ENCODE measurements around the gene FBN2.
"Not testable (repeated sequence)": the region's sequence is repeated elsewhere in the genome, so short reads cannot be mapped to it uniquely, and the experiment has no call there.

FBN2 gene

DNA sequence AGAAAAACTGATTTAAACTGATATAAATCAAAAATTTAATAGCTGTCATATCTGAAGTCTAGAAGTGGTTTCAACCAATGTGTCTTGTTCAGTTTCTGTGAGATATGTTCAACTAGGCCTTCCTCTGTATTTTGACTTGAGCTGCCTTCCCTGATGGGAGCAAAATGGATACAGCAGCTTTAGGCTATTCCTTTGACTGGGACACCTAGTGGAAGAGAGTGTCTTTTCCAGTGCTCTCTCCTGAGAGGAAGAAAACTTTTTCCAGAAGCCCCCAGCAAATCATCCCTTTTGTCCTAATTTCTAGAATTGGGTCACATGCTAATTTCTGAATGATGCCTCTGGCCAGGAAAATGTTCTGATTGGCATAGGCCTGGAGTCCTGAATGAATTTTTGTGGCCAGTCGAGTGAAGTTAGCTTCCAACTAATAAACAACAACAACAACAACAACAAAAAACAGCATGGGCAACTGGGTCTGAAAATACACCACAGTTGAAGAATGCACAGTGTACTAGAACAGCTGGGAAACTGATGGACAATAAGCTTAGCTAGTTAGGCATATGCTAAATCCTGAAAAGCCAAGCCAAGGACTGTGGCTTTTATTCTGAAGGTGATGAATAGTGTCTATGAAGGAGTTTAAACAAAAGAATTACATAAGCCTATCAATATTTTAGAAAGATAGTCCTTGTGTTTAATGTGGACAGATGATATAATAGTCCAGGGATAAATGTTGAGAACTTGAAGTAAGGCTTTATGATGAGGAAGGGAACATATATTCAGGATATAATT lies 125.7 kb downstream of the FBN2 start:
- DNase-seq, result no peak

DNA sequence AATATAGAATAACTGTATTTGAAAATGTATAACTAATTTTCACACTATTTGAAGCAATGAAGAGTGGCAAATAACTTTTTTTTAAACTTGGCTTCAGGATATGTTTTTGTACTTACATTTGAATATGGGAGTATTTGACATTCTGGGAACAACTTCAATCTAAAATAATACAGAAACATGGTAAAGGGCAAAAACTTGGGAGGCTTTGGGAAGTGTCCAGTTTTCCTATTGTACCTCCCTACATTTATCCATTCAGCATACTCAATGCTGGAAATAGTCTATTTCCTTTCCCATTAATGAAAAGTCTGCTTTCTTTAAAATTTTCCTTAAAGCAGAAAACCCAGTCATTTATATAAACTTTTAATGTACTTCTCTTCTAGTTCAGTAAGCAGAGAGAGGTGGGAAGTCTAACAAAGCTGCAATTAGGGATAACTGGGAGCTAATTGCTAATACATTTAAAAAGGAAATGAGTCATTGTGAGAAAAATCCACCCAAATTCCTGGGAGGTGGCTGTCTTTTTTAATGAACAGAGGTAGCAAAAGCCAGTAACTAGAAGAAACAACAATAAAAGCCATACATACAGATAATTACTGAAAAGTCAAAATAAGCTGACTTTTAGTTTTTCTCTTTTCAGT lies 128.8 kb downstream of the FBN2 start:
- no peak for DNase-seq

DNA sequence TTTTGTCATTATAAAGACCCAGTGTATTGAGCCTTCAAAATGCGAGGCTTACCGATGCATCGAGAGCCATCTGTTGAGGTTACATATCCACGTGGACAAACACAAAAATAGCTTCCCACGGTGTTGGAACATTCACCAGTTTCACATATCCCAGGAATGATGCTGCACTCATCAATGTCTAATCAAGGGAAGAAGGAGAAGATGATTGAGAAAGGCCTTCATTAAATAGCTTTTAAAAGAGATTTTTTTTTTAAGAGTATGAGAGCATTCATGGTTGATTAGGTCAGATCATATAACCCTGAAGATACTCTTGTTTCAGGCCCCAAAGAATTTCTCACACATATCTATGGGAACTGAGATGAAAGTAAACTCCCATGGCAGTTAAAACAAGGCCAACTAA lies 129.4 kb downstream of the FBN2 start:
- DNase-seq, result no peak

DNA sequence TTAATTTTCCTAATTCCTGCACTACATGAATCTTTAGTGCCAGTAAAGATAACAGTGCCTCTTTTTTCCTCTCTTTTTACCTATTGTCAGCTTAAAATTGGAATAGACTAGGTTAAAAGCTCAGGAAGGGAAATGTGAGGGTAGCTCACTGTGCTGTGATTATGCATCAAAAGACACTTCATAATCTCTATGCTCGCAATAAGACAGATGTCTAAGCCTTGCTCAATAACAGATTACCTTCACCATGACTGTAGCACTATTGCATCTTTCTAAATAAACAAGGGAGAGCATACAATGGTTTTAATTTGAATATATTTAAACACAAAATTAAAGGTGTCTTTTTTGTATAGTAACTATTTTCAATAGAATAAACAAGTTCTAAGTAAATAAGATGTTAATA lies 130.1 kb downstream of the FBN2 start:
- no peak for DNase-seq

- no peak for DNase-seq
These were observed 131.2 kb downstream of the FBN2 start for GRCh38 chr5:128406803-128407202.

DNA sequence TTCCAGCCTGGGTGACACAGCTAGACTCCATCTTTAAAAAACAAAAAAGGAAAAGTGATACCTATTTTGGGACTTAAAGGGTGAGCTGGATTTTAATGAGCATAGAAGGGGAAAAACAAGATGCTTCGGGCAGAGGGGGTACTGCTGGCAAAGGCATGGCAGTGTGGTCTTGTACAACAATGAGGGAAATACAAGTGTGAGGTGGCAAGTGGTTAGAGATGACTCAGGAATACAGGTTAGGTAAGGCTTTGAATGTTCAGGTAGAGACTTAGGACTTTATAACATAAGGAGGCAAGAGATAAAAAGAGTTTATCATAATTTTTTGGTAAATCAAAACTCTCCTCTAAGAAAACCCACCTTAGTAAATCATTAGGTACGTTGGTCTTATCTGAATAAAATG lies 132.9 kb downstream of the FBN2 start:
- DNase-seq, result no peak

GRCh38 chr5:128403333-128403732 lies 134.7 kb downstream of the FBN2 start:
- DNase-seq, result no peak

- no peak for DNase-seq
These were observed 135.5 kb downstream of the FBN2 start for GRCh38 chr5:128402506-128402905.

GRCh38 chr5:128400766-128401165 lies 137.3 kb downstream of the FBN2 start:
- DNase-seq, result not testable (repeated sequence)

- DNase-seq, result no peak
These were observed 138.9 kb downstream of the FBN2 start for GRCh38 chr5:128399111-128399510.

GRCh38 chr5:128397876-128398275 lies 140.2 kb downstream of the FBN2 start:
- DNase-seq, result no peak

- DNase-seq, result no peak
These were observed 143.0 kb downstream of the FBN2 start for GRCh38 chr5:128395073-128395472.

DNA sequence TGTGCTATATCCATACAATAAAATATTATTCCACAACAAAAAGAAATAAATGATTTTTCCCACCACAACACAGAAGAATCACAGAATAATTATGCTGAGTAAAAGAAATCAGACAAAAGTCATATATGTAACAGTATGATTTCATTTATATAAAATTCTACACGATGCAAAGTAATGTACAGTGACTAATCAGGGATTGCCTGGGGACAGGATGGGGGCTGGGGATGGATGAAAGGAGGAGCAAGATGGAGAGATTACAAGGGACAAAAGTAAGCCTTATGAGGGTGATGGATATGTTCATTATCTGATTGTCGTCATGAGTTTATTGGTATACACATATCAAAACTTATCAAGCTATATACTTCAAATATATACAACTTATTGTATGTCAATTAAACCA lies 154.0 kb downstream of the FBN2 start:
- no peak for DNase-seq

DNA sequence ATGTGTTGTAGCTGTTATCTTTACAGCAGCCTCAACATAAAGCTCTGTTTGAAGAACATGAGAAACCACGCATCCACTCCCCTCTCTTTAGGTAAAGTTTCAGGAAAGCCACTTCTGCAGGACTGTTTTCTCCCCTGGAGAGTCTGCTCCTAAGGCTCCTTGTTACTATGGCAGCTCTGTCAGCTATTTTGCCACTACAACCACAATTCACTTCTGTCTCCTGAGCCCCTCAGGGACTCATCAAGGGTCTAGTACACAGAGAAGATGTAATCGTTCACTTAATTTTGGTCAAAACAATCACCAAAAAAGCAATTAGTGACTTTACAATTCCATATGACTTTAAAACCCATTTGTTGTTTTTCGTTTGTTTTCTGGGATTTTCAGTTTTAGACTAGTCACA lies 157.7 kb downstream of the FBN2 start:
- no peak for DNase-seq

GRCh38 chr5:128378632-128379031 lies 159.4 kb downstream of the FBN2 start:
- DNase-seq, result no peak

DNA sequence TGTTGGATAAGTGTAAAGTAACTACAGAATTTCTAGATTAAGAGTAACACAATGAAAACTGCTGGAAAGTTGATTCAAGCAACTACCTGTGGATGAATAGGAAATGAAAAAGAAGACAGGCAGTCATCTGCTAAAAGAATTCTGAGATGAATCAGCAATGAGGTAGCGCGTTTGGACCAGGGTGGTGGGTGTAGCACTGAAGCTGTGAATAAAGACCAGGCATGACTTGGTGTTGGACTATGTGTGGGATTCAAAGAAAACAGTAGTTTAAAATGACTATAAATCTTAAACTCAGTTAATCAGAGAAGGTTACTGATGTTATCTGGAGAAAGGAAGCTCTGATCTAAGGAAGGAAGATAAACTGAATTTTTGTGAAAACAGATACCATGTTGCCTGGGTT lies 159.8 kb downstream of the FBN2 start:
- no peak for DNase-seq

- DNase-seq, result no peak
These were observed 161.5 kb downstream of the FBN2 start for GRCh38 chr5:128376577-128376976.

GRCh38 chr5:128366147-128366546 lies 171.9 kb downstream of the FBN2 start:
- no peak for DNase-seq

DNA sequence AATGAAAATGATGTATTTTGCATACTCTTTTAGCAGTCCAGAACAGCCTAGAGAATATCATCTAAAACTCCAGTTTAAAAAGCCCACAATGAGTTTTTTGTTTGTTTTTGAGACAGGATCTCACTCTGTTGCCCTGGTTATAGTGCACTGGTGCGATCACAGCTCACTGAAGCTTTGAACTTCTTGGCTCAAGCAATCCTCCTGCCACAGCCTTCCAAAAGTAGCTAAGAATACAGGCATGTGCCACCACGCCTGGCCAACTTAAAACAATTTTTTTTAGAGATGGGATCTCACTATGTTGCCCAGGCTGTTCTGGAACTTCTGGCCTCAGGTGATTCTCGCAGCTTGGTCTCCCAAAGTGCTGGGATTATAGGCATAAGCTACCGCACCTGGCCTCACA lies 175.7 kb downstream of the FBN2 start:
- no peak for DNase-seq

DNA sequence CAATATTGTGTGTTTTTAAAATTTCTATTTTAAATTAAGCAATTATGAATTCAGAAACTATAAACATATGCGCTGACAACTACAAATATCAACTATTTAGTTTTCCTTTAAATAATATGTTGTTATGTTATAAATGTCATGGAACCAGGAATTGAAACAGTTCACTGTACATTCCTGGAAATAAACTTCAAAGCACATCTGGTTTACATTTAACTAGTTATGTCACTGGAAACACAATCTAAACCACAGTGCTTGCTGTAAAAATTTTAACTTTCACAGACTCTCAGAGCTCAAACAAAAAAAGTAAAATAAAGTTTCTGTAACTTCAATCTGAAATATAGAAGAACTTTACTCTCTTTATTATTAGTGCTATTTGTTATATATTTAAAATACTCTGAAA lies 179.2 kb downstream of the FBN2 start:
- DNase-seq, result no peak

- no peak for DNase-seq
These were observed 180.8 kb downstream of the FBN2 start for GRCh38 chr5:128357226-128357625.

GRCh38 chr5:128355961-128356360 lies 182.1 kb downstream of the FBN2 start:
- no peak for DNase-seq

DNA sequence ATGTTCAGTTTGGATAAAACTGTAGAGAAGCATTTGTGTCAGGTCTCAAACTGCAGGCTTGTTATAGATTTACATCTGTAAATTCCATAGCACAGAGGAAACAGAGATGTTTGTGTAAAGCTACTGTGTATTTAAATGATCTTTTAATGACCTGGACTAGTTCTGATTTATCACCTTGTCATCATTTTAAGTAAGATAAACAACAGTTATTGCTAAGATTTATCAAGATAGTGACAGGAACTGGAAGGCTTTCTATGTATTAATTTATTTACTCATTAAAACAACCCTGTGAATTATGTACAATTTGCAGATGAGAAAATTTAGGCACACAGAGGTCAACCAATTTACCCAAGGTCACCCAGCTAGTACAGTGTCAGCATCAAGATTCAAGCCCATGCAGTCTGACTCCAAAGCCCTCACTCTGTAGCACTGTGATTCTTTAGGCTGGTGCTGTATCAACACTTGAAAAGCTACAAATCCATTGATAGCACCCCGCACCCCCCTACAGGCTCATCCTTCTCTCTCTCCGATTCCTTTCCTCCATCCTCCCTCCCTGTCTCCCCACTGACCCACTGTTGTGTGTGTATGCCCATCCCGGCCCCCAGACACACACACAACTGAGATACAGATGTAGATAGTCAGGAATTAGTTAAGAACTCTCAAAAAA lies 184.5 kb downstream of the FBN2 start:
- DNase-seq, result no peak

GRCh38 chr5:128350705-128351104 lies 187.3 kb downstream of the FBN2 start:
- no peak for DNase-seq

Measured in NCI-H1436 treated with DMSO at 0.1 percent for 48 hours (cell line).